Common myeloid progenitor, CD34-positive (primary cell): ENCODE data around the gene KCNMB2.

Experiments
- CTCF ChIA-PET: fragments of 350-600 bp; sonication (Branson Sonifier 250); formaldehyde crosslinking; loops from one replicate; lab custom pipeline; 2021; ENCODE audit warnings: antibody characterized with exemption; lab: Charles Lee
- POLR2A ChIA-PET: fragments of 350-600 bp; sonication (Branson Sonifier 250); formaldehyde crosslinking; loops from one replicate; lab custom pipeline; 2021; ENCODE audit warnings: antibody characterized with exemption; lab: Charles Lee
- DNase-seq, 3 donors: peaks; one replicate each; pipeline versions ENCODE4 v3.0.0 to v3.0.0-alpha.2; 2013
- H3K27ac ChIP-seq, 2 experiments: 1 replicate in 1 of 2; 2 replicates in 1 of 2; pipeline ENCODE4 v1.7.0; 2013; ENCODE audit warnings: inconsistent platforms in 2 of 2, low read length in 2 of 2, mild to moderate bottlenecking in 2 of 2, low read depth in 1 of 2, moderate library complexity in 1 of 2; ENCODE audit not compliant: severe bottlenecking in 2 of 2, insufficient read depth in 1 of 2, poor library complexity in 1 of 2
- H3K27me3 ChIP-seq, 5 experiments: replicated peaks in 2 of 5; 1 replicate in 3 of 5; 2 replicates in 2 of 5; pipeline versions ENCODE4 v1.6.1 to v1.7.0; 2013; ENCODE audit warnings: low read length in 4 of 5, mild to moderate bottlenecking in 2 of 5, moderate library complexity in 2 of 5, inconsistent platforms in 1 of 5; ENCODE audit not compliant: insufficient read depth in 5 of 5, control insufficient read depth in 4 of 5
- H3K36me3 ChIP-seq, 4 experiments: 1 replicate in 2 of 4; 2 replicates in 2 of 4; pipeline versions ENCODE4 v1.6.1 to v1.7.0; 2013; ENCODE audit warnings: low read length in 3 of 4, control low read depth in 1 of 4, mild to moderate bottlenecking in 1 of 4; ENCODE audit not compliant: control insufficient read depth in 4 of 4, insufficient read depth in 4 of 4
- H3K4me1 ChIP-seq, 4 experiments: 1 replicate in 3 of 4; 2 replicates in 1 of 4; pipeline versions ENCODE4 v1.6.1 to v1.7.1; 2013; ENCODE audit warnings: low read length in 3 of 4, mild to moderate bottlenecking in 3 of 4, control low read depth in 1 of 4, inconsistent platforms in 1 of 4, moderate library complexity in 1 of 4; ENCODE audit not compliant: control insufficient read depth in 4 of 4, insufficient read depth in 4 of 4; ENCODE audit errors: control extremely low read depth in 1 of 4
- H3K4me3 ChIP-seq, 7 experiments: 1 replicate in 4 of 7; 2 replicates in 3 of 7; pipeline versions ENCODE4 v1.5.1 to v1.7.0; 2013; ENCODE audit warnings: mild to moderate bottlenecking in 7 of 7, low read length in 6 of 7, moderate library complexity in 6 of 7, inconsistent platforms in 2 of 7, low read depth in 2 of 7, control low read depth in 1 of 7; ENCODE audit not compliant: insufficient read depth in 4 of 7, control insufficient read depth in 1 of 7; ENCODE audit errors: extremely low read depth in 1 of 7
- H3K9me3 ChIP-seq, 5 experiments: 1 replicate in 4 of 5; 2 replicates in 1 of 5; pipeline versions ENCODE4 v1.6.1 to v1.7.1; 2013; ENCODE audit warnings: low read length in 4 of 5, mild to moderate bottlenecking in 2 of 5, inconsistent platforms in 1 of 5, low read depth in 1 of 5, moderate library complexity in 1 of 5; ENCODE audit not compliant: control insufficient read depth in 4 of 5, insufficient read depth in 2 of 5; ENCODE audit errors: control extremely low read depth in 1 of 5
- WGBS: methylation state at CpG from one replicate; pipeline ENCODE4 v1.1.5; 2013; ENCODE audit not compliant: insufficient coverage; 5-methylcytosine and 5-hydroxymethylcytosine counted together

KCNMB2 gene

DNA sequence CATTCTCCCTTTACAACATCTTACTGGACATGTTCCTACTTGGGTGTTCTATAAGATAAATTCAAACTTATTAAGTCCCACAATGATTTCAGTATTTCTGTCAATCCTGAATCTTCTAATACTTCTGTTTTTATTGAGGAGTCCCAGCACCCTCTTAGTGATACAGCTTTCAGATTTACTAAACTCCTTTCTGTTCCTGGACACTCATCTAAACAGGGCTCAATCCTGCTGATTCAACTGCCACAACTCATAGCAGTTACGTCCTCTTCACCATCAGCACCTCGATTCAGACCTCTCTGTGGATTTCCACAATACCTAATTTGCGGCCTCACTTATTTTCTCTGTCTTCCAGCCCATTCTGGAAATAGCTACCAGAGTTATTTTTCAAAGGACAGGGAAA lies 101.6 kb downstream of the KCNMB2 start:
- DNase-seq: no peak
- Histone ChIP-seq H3K36me3 (no peaks in the 10 kb centered on the region), H3K27ac (no peak overlapping the region), H3K9me3 (peaks cover 0 to 4% (median 0%) of the 10 kb centered on the region in 5 experiments), H3K4me3 (no peak overlapping the region), H3K4me1 (no peaks in the 10 kb centered on the region), H3K27me3 (no peaks in the 10 kb centered on the region)
- POLR2A ChIA-PET: no interaction called here
- WGBS: 92% methylated on average over 3 of the region's 3 CpGs
- CTCF ChIA-PET: no interaction called here

DNA sequence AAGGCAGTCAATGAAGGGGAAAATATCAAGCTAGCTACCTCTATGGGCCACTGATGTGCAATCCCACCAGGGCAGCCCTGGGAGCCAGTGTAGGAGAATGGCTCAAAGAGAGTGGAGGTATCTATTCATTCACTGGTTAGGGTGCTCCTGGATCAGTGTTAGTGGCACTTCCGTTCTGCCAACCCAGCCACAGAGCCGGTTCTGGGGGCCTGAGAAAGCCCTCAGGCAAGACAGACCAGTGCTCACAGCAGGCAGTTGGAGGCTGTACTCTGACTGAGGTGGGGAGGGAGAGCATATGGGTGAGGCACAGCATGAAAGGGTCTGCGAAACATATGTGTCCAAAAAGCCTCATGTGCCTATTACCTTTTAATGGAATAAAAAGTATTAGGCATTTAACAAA lies 109.3 kb downstream of the KCNMB2 start:
- H3K36me3 ChIP-seq: no peaks in the 10 kb centered on the region
- whole genome bisulfite sequencing: 92% methylated on average over 3 of the region's 3 CpGs
- no peaks in the 10 kb centered on the region for H3K9me3 ChIP-seq
- H3K4me1 ChIP-seq: no peaks in the 10 kb centered on the region
- no peak overlapping the region for H3K4me3 ChIP-seq
- H3K27me3 ChIP-seq: no peaks in the 10 kb centered on the region
- H3K27ac ChIP-seq: no peak overlapping the region
- CTCF ChIA-PET: no interaction called here
- POLR2A ChIA-PET: no interaction called here
- DNase-seq: no peak

DNA sequence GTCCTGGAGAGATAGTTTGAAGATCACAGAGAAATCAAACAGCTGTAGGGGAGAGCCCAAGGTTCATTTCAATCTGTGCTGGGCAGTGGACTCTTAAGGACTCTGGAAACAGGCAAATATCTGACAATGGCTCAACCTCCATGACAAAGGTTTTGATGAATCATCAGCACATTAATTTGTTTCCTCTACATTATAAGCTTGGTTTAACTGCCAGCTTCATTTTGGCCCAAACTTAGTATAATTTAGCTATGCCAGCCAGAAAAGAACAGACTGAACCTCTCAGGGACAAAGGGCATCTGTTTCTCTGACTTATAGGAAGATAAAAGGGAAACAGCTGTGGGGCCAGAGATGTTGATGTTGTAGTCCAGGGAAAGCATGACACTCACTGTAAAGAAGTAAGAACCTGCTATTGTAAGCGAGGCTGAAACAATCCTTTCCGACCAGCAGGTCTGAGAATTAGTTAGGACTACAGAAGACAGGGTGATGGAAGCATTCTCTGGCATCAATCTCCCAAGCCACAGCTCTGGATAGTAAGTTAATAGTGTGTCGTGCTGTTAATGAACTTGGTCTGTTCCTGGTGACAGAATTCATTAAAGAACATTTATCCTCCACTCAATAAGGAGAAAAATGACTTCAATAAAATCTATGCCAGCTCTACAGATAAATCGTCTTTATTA lies 110.1 kb downstream of the KCNMB2 start:
- no peak overlapping the region for H3K4me3 ChIP-seq
- no peak for DNase-seq
- no peaks in the 10 kb centered on the region for H3K4me1 ChIP-seq
- ChIA-PET POLR2A (no interaction called here), CTCF (no interaction called here)
- no peaks in the 10 kb centered on the region for H3K36me3 ChIP-seq
- no peaks in the 10 kb centered on the region for H3K9me3 ChIP-seq
- H3K27me3 ChIP-seq: no peaks in the 10 kb centered on the region
- WGBS: no CpG with 5 or more reads among the region's 4 CpGs
- no peak overlapping the region for H3K27ac ChIP-seq

DNA sequence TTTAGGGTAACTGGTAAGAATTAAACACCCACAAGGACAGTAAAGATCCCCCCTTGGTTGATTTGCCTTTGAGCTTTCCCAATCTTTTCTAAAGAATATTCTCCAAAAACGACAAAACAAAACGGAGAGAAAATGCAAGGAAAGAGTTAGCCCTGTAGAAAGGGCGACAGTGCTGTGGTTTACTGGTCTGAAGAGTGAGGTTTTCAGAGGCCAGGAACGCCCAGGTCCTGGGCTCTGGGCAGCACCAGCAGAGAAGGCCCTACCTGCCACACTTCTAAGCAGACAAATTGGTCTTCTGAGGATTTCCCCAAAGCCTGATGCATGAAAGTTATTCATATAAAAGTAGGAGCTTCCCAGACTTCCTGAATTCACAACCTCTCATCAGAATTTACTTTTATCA lies 119.3 kb downstream of the KCNMB2 start:
- no peak for DNase-seq
- Histone ChIP-seq H3K36me3 (no peaks in the 10 kb centered on the region), H3K4me1 (no peaks in the 10 kb centered on the region), H3K4me3 (no peak overlapping the region), H3K27ac (no peak overlapping the region), H3K9me3 (peaks cover 0 to 5% (median 0%) of the 10 kb centered on the region in 5 experiments), H3K27me3 (no peaks in the 10 kb centered on the region)
- POLR2A ChIA-PET: no interaction called here
- WGBS: 100% methylated on average over 3 of the region's 4 CpGs
- CTCF ChIA-PET: no interaction called here

DNA sequence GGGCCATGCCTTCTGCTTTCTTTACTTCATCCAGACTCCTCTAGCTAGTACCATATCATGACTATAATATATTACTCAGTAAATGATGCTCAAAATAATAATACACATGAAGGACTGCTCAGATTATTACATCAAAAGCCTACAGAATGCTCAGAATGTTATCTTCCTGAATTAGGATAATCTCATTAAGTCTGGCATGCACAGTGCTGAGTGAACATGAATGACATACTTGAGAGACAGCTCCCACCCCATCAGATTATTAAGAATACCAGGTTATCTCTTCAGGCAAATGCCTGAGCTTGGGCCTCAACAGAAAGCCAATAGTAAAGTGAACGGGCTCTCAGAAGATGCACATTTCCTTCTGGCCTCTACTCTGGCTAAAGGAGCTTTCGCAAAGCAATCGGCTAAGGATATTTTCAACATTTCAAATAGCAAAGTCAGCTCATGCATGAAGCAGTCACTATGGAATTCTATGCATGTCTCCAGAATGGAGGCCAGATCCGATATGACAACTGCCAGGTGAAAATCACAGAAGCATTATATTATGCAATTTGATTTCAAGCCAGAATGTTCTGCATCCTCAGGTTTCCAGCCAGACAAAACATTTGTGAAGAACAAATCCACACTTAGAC lies 122.6 kb downstream of the KCNMB2 start:
- 96% methylated on average over 4 of the region's 4 CpGs for WGBS
- Histone ChIP-seq H3K4me1 (no peaks in the 10 kb centered on the region), H3K27ac (no peak overlapping the region), H3K27me3 (no peaks in the 10 kb centered on the region), H3K36me3 (no peaks in the 10 kb centered on the region), H3K4me3 (no peak overlapping the region), H3K9me3 (peaks cover 0 to 5% (median 0%) of the 10 kb centered on the region in 5 experiments)
- ChIA-PET CTCF (no interaction called here), POLR2A (no interaction called here)
- no peak for DNase-seq

DNA sequence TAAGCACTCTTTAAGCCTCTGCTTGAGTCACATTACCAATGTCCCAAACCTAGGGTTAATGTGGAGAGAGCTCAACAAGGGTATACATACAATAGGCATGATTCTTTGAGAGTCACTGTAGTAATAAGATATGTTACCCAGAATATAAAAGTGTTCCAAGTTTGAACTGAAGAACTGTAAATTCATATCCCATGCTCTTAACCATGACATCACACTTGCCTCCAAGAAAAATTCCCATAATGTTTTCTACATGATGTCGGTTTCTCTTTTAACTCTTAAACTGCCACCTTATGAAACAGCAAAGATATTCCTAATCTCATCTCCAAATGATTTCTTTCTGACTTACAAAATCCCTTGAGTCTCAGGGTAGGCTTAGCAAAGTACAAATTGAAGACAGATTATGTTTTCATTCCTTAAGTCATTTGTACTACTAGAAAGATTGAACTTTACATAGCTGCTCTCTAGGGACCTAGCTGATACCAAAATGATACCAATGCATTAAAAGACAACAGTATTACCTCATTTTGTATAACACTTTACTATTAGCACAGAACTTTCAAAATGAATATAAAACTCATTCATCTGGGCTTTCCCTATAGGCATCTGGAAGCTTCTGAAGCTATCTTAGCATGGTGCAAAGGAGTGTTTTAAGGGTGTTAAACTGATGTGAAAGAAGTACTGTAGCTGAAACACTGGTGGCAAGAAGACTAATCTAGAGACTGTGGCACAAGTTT lies 127.1 kb downstream of the KCNMB2 start:
- Histone ChIP-seq H3K27ac (no peak overlapping the region), H3K36me3 (no peaks in the 10 kb centered on the region), H3K4me1 (no peaks in the 10 kb centered on the region), H3K9me3 (peaks cover 0 to 2% (median 0%) of the 10 kb centered on the region in 5 experiments), H3K4me3 (no peak overlapping the region), H3K27me3 (no peaks in the 10 kb centered on the region)
- no peak for DNase-seq
- WGBS: no CpG with 5 or more reads among the region's 1 CpG
- ChIA-PET POLR2A (no interaction called here), CTCF (no interaction called here)

DNA sequence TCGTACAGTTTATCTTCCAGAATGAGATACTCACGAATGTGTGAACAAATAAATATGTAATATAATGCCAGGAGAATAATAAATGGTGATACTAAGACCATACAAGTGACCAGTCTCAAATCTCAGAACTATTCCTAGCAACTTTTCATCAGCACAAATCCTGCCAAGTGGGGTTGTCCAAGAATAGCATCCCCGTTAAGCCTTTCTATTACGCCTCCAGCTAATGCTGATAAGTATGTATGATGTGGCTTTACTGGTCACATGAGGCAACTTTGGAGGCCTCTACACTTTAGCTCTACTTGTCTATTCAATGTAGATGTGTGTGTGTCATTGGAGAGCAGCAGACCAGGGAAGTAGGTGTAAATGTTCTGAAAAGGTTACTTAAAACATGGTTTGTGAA lies 129.5 kb downstream of the KCNMB2 start:
- ChIA-PET POLR2A (no interaction called here), CTCF (no interaction called here)
- Histone ChIP-seq H3K9me3 (peaks cover 0 to 2% (median 0%) of the 10 kb centered on the region in 5 experiments), H3K36me3 (no peaks in the 10 kb centered on the region), H3K4me1 (no peaks in the 10 kb centered on the region), H3K27ac (no peak overlapping the region), H3K27me3 (no peaks in the 10 kb centered on the region), H3K4me3 (no peak overlapping the region)
- 100% methylated on average over 3 of the region's 4 CpGs for WGBS
- DNase-seq: no peak
